Fibroblast of skin of right quadriceps (primary cell): ENCODE results near the gene ANKRD13B.

ENCODE experiments used
- DNase-seq: peaks from one replicate; pipeline ENCODE4 v3.0.0-alpha.2; 2013

Gene ANKRD13B

GRCh38 chr17:29653995-29654714 is 61.2 kb downstream of the ANKRD13B start:
- DNase-seq = no peak

DNA sequence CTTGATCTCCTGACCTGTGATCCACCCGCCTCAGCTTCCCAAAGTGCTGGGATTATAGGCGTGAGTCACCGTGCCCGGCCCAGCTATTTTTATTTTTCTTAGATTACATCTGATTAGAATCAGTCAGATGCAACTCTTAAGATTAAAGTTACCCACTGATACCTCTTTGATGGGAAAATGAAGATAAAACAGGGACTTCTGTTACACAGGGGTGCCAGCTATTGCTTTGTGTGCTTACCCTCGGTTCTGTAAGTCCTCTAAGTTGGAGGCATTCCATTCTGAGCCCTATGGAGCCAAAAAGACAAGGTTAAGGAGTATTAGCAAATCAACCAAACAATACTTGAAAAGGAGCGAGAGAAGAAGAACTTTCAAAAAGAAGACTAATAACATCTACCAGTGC is 62.4 kb downstream of the ANKRD13B start:
- DNase-seq = no peak

DNA sequence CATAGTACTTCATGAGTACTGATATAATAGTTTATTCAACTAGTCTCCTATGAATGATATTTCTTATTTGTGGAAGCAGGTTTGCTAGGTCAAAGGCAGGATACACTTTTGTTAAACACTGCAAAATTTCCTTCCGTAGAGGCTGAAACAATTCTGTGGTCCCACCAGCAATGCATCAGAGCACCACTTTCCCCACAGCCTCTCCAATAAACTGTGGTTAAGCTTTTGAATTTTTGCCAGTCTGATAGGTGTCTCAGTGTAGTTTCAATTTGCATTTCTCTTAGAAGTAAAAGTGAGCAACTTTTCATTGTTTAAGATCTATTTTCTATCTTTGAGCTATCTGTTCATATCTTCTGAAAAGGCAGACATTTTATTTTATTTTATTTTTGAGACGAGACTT is 66.2 kb downstream of the ANKRD13B start:
- no peak for DNase-seq

GRCh38 chr17:29661213-29661612 is 68.3 kb downstream of the ANKRD13B start:
- no peak for DNase-seq

- no peak for DNase-seq
Observed at GRCh38 chr17:29663155-29663554, 70.2 kb downstream of the ANKRD13B start.
